ENCODE data around the gene ZNF207.
"Not testable (repeated sequence)": the region's sequence is repeated elsewhere in the genome, so short reads cannot be mapped to it uniquely, and the experiment has no call there.

Gene ZNF207

DNA sequence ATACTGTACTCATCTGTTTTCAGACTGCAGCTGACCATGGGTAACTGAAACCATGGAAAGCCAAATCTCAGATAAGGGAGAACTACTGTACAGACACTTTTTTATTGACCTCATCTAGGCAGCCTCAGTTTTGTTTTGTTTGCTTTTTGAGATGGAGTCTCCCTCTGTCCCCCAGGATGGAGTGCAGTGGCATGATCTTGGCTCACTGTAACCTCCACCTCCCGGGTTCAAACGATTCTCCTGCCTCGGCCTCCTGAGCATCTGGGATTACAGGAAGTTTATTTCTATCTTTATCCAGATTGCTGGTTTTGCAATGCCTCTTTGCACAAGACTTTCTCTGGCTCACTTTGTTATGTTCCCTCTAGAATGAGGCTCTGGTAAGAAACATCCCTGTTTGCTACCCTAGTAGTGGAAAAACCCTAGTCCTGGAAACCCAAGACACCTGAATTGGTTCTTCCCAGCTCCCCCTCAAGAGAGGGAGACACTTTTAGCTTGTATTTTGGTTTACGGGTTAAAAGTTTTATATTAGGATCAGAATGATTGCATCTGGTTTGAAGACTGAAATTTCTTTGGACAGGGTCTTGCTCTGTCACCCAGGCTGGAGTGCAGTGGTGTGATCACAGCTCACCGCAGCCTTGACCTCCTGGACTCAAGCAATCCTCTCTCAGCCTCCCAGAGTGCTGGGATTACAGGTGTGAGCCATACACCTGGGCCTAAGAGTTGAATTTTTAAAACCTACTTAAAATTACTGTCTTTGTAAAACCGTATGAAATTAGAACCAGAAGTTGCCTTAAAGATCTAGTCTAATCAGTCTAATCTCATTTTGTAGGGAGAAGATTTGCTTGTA is 38.9 kb downstream of the ZNF207 start:
- no peak for DNase-seq

DNA sequence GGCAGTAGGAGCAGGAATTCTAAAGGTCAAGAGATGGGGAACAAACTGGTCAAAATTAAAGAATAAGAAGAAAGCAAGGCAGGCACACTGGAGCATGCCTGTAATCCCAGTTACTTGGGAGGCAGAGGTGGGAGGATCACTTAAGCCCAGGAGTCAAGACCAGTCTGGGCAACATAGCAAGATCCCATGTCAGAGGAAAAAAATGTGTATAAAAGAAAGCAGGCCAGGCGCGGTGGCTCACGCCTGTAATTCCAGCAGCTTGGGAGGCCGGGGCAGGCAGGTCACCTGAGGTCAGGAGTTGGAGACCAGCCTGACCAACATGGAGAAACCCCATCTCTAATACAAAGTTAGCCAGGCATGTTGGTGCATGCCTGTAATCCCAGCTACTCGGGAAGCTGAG is 43.9 kb downstream of the ZNF207 start:
- DNase-seq = no peak

DNA sequence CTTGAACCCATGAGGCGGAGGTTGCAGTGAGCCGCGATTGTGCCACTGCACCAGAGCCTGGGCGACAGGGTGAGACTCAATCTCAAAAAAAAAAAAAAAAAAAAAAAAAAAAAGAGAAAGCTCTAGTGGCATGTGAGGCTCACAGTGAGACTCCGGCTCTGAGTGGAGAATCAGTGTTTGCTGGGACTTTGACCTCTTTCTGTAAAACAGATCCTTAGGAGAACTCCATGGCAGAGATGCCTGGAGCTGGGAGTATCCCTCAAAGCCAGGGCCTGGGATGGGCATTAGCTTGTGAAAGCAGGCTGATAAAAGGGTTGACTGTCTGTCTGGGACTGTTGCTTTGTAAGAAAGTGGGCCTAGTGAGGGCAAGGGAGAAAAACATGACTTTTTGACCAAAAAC is 46.4 kb downstream of the ZNF207 start:
- no peak for DNase-seq

DNA sequence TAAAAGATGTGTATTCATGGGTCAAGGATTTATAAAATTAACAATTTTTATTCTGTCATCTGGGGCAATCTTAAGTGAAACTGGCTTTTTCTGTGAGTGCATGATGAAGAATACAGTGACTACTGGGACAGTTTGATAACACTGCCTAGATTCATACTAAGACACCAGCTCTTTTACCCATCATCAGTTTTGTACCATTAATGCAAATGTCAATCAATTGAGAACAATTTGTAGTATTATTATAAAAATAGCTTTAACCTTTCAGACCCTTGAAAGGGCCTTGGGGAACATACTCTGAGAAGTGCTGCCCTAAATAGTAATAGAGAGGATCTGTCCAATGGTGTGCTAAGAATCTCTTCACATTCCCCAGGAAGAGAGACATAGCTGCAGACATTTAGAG is 49.0 kb downstream of the ZNF207 start:
- DNase-seq = no peak

DNA sequence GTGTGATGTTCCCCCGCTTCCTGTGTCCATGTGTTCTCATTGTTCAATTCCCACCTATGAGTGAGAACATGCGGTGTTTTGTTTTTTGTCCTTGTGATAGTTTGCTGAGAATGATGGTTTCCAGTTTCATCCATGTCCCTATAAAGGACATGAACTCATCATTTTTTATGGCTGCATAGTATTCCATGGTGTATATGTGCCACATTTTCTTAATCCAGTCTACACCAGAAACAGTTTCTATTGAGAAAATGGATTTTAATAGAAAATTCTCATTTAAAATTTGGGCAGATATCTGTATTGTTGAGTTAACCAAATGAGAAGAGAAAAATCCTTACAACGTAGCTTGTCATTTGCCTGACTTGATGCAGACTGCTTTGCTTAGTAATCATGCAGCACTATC is 60.1 kb downstream of the ZNF207 start:
- not testable (repeated sequence) for DNase-seq

DNA sequence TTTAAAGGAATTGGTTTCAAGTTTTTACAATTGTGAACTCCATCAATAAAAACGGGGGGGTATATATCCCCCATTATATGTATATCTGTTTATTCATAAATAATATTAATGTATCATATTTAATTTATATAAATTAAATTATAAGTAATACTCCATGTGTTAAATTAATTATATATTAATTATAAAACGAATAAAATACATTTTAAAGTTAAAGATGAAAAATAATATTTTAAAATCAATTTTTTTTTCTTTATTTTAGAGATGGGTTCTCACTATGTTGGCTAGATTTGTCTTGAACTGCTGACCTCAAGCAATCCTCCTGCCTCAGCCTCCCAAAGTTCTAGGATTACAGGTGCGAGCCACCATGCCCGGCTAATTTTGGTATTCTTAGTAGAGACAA is 76.9 kb downstream of the ZNF207 start:
- DNase-seq = no peak

DNA sequence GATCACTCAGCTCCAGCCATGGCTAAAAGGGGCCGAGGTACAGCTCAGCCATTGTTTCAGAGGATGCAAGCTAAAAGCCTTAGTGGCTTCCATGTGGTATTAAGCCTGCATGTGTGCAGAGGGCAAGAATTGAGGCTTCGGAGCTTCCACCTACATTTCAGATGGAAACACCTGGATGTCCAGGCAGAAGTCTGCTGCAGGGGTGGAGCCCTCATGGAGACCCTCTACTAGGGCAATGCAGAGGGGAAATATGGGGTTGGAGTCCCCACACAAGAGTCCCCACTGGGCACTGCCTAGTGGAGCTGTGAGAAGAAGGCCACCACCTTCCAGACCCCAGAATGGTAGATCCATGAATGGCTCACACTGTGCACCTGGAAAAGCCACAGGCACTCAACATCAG is 79.6 kb downstream of the ZNF207 start:
- DNase-seq = no peak

Measured in femur (tissue), 1 donor.